HCT116 (cell line): ENCODE measurements around the gene PAPPA2. TPM values are rescaled to one million over a fixed set of nuclear protein-coding genes. Genes with fewer than 3 reads are reported as not detected.

Experiments used
- ATAC-seq: fragments of 200-7000 bp; cut with Tn5 transposase; 2 replicates; pipeline ENCODE4 v1.9.1; 2020; ENCODE audit warnings: mild to moderate bottlenecking, moderate library complexity
- BruUV-seq: library from RNA; stranded (reverse); fragments of 400-500 nt; replicated peaks from 2 replicates; lab custom pipeline; 2021; lab: Mats Ljungman, UMichigan
- CTCF ChIA-PET: fragments of 300-600 bp; sonication (Branson Sonifier 250); formaldehyde crosslinking; loops from one replicate; lab custom pipeline; 2021; ENCODE audit warnings: antibody characterized with exemption; lab: Charles Lee
- POLR2A ChIA-PET: fragments of 300-600, 350-600 bp; sonication (Branson Sonifier 250); formaldehyde crosslinking; loops from one replicate; lab custom pipeline; 2021; ENCODE audit warnings: antibody characterized with exemption; lab: Charles Lee
- RAD21 ChIA-PET, 2 experiments: fragments of 300-600 bp; sonication (Branson Sonifier 250); formaldehyde crosslinking; loops; one replicate each; lab custom pipeline; 2023; ENCODE audit warnings: low total read pairs in 2 of 2; ENCODE audit not compliant: uncharacterized antibody in 2 of 2, unreplicated experiment in 2 of 2, low non-redundant PET in 1 of 2; lab: Charles Lee
- DNase-seq: peaks from one replicate; pipeline ENCODE4 v3.0.0-alpha.2; 2010; ENCODE audit warnings: low read depth, low spot score
- H2AFZ ChIP-seq: fragments of 200-600 bp; shearing (Covaris generic), sonication (generic); 2 replicates; pipeline ENCODE4 v1.6.1; 2017; ENCODE audit warnings: low read depth, mixed run types, mixed read lengths, antibody characterized with exemption, low read length; ENCODE audit not compliant: poor library complexity, severe bottlenecking
- H3K27ac ChIP-seq: 2 replicates; pipeline ENCODE4 v1.5.1; 2012; ENCODE audit warnings: low read depth, low read length
- H3K27me3 ChIP-seq: fragments of 200-600 bp; sonication (generic); 2 replicates; pipeline ENCODE4 v1.6.1; 2016; ENCODE audit warnings: mixed run types, low read length, mixed read lengths; ENCODE audit not compliant: insufficient read depth
- H3K36me3 ChIP-seq, 2 experiments: fragments of 200-500 bp in 1 of 2; fragments of 200-600 bp in 1 of 2; sonication (Bioruptor generic) in 1 of 2; sonication (generic) in 1 of 2; 2 replicates each; pipeline versions ENCODE4 v1.5.1 to v1.6.1; 2014 to 2016; ENCODE audit warnings: low read length in 2 of 2, inconsistent platforms in 1 of 2, mixed read lengths in 1 of 2, mixed run types in 1 of 2; ENCODE audit not compliant: insufficient read depth in 2 of 2, control insufficient read depth in 1 of 2
- H3K4me1 ChIP-seq, 2 experiments: fragments of 200-600 bp in 1 of 2; sonication (generic) in 1 of 2; 2 replicates each; pipeline versions ENCODE4 v1.5.1 to v1.6.1; 2012 to 2017; ENCODE audit warnings: low read length in 2 of 2, inconsistent platforms in 1 of 2, mild to moderate bottlenecking in 1 of 2, mixed read lengths in 1 of 2, mixed run types in 1 of 2, moderate library complexity in 1 of 2; ENCODE audit not compliant: insufficient read depth in 2 of 2, control insufficient read depth in 1 of 2
- H3K4me2 ChIP-seq: fragments of 200-600 bp; sonication (generic); 2 replicates; pipeline ENCODE4 v1.6.1; 2017; ENCODE audit warnings: mixed run types, low read length, mixed read lengths
- H3K4me3 ChIP-seq, 2 experiments: fragments of 200-600 bp in 1 of 2; sonication (generic) in 1 of 2; replicated peaks in 1 of 2; 2 replicates each; pipeline ENCODE4 v1.5.1; 2011 to 2016; ENCODE audit warnings: low read length in 2 of 2, control low read depth in 1 of 2, low read depth in 1 of 2, mild to moderate bottlenecking in 1 of 2, mixed read lengths in 1 of 2, mixed run types in 1 of 2
- H3K79me2 ChIP-seq: fragments of 200-600 bp; sonication (generic); 2 replicates; pipeline ENCODE4 v1.6.1; 2017; ENCODE audit warnings: mild to moderate bottlenecking, mixed run types, low read length, moderate library complexity, mixed read lengths; ENCODE audit not compliant: insufficient read depth
- H3K9ac ChIP-seq: fragments of 200-600 bp; sonication (generic); 2 replicates; pipeline ENCODE4 v1.6.1; 2016; ENCODE audit warnings: low read length, mixed read lengths
- H3K9me2 ChIP-seq: fragments of 200-600 bp; sonication (generic), shearing (Covaris generic); 2 replicates; pipeline ENCODE4 v1.6.1; 2017; ENCODE audit warnings: mixed run types, mild to moderate bottlenecking, moderate library complexity; ENCODE audit not compliant: insufficient read depth
- H3K9me3 ChIP-seq, 2 experiments: fragments of 200-500 bp in 1 of 2; fragments of 200-600 bp in 1 of 2; sonication (Bioruptor generic) in 1 of 2; sonication (generic) in 1 of 2; 2 replicates each; pipeline ENCODE4 v1.6.1; 2014 to 2017; ENCODE audit warnings: low read length in 2 of 2, mixed read lengths in 2 of 2, inconsistent platforms in 1 of 2, low read depth in 1 of 2, mild to moderate bottlenecking in 1 of 2, mixed run types in 1 of 2, moderate library complexity in 1 of 2; ENCODE audit not compliant: control insufficient read depth in 1 of 2, insufficient read depth in 1 of 2
- H4K20me1 ChIP-seq: fragments of 200-600 bp; sonication (generic), shearing (Covaris generic); 2 replicates; pipeline ENCODE4 v1.6.1; 2017; ENCODE audit warnings: mixed run types, mild to moderate bottlenecking, moderate library complexity; ENCODE audit not compliant: insufficient read depth
- ATF3 ChIP-seq: IDR thresholded peaks from 2 replicates; pipeline ENCODE4 v1.6.1; 2012
- CBX3 ChIP-seq: IDR thresholded peaks from 2 replicates; pipeline ENCODE4 v1.6.1; 2012; ENCODE audit warnings: low read depth
- ELF1 ChIP-seq: IDR thresholded peaks from 2 replicates; pipeline ENCODE4 v1.6.1; 2012; ENCODE audit warnings: low read depth, borderline replicate concordance
- EZH2phosphoT487 ChIP-seq: fragments of 200-600 bp; IDR thresholded peaks from 2 replicates; pipeline ENCODE4 v1.6.1; 2018; ENCODE audit warnings: antibody characterized with exemption, borderline replicate concordance
- MAX ChIP-seq: IDR thresholded peaks from 2 replicates; pipeline ENCODE4 v1.6.1; 2012
- RAD21 ChIP-seq: IDR thresholded peaks from 2 replicates; pipeline ENCODE4 v1.6.1; 2012; ENCODE audit warnings: low read depth, mild to moderate bottlenecking
- REST ChIP-seq: IDR thresholded peaks from 2 replicates; pipeline ENCODE4 v1.6.1; 2012; ENCODE audit warnings: low read depth
- SIN3A ChIP-seq: IDR thresholded peaks from 2 replicates; pipeline ENCODE4 v1.6.1; 2012; ENCODE audit warnings: low read depth
- SP1 ChIP-seq: IDR thresholded peaks from 2 replicates; pipeline ENCODE4 v1.6.1; 2012; ENCODE audit warnings: low read depth
- TCF7L2 ChIP-seq: IDR thresholded peaks from 2 replicates; pipeline ENCODE4 v1.7.0; 2011; ENCODE audit warnings: borderline replicate concordance, inconsistent platforms; ENCODE audit not compliant: insufficient read depth, insufficient read length; ENCODE audit errors: extremely low read depth
- intact Hi-C: fragments of 100-400 bp; cut with micrococcal nuclease; formaldehyde crosslinking; loops from 2 replicates; pipeline ENCODE4 v1.10.0; 2022
- total RNA-seq: library from RNA; stranded (reverse); gene quantifications from one replicate; pipeline ENCODE4 v1.2.1, GENCODE V29; 2021; ENCODE audit not compliant: unreplicated experiment

The PAPPA2 gene
- total RNA-seq, 1 experiment from 2014 or later = not detected

DNA sequence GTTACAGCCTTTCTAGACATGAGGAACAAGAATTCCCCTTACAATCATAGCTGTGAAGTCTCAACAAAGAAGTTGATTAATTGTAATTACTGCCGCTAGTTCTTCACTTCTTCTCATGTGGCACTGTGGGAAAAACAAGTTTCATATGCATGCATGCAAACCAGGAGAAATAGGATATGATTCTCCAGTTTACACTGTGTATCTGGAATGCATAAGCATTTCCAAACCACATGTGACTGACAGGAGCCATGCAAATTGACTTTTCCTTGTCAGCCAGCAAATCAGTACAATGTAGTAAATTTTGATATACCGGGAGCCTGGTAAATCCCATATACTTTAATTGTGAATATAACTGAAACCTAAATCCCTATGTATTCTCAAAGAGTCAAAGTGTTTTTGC is 279.3 kb downstream of the PAPPA2 start:
- H3K79me2 ChIP-seq = no peaks in the 10 kb centered on the region
- POLR2A ChIA-PET = no interaction called here
- no peak overlapping the region for H3K4me2 ChIP-seq
- H2AFZ ChIP-seq = no peak overlapping the region
- H4K20me1 ChIP-seq = no peaks in the 10 kb centered on the region
- CTCF ChIA-PET = no interaction called here
- no peak overlapping the region for H3K4me3 ChIP-seq
- intact Hi-C loops = no loop called here
- no peaks in the 10 kb centered on the region for H3K9me3 ChIP-seq
- no TSS peak for BruUV-seq
- peaks cover 34% of the 10 kb centered on the region for H3K27me3 ChIP-seq
- ATAC-seq (no peak), DNase-seq (no peak)
- RAD21 ChIA-PET = no interaction called here
- H3K9ac ChIP-seq = no peak overlapping the region
- TF ChIP-seq MAX (no peak), EZH2phosphoT487 (no peak), SP1 (no peak), SIN3A (no peak), ATF3 (no peak)
- TF ChIP-seq, all 23 proteins: peak for 0
- no peaks in the 10 kb centered on the region for H3K36me3 ChIP-seq
- H3K9me2 ChIP-seq = no peaks in the 10 kb centered on the region
- no peak overlapping the region for H3K27ac ChIP-seq
- H3K4me1 ChIP-seq = no peaks in the 10 kb centered on the region

GRCh38 chr1:176744142-176744541 is 281.2 kb downstream of the PAPPA2 start:
- RAD21 ChIA-PET = no interaction called here
- no peak overlapping the region for H2AFZ ChIP-seq
- intact Hi-C loops = no loop called here
- H3K36me3 ChIP-seq = no peaks in the 10 kb centered on the region
- POLR2A ChIA-PET = no interaction called here
- no peaks in the 10 kb centered on the region for H4K20me1 ChIP-seq
- no peak overlapping the region for H3K4me2 ChIP-seq
- DNase-seq (no peak), ATAC-seq (no peak)
- H3K9me3 ChIP-seq = no peaks in the 10 kb centered on the region
- peaks cover 27% of the 10 kb centered on the region for H3K27me3 ChIP-seq
- H3K4me3 ChIP-seq = no peak overlapping the region
- TF ChIP-seq RAD21 (no peak), ELF1 (no peak), CBX3 (no peak), REST (no peak), ATF3 (no peak), TCF7L2 (no peak), SP1 (no peak)
- H3K9me2 ChIP-seq = no peaks in the 10 kb centered on the region
- H3K79me2 ChIP-seq = no peaks in the 10 kb centered on the region
- H3K27ac ChIP-seq = no peak overlapping the region
- H3K9ac ChIP-seq = no peak overlapping the region
- CTCF ChIA-PET = no interaction called here
- no peaks in the 10 kb centered on the region for H3K4me1 ChIP-seq
- BruUV-seq = no TSS peak
